ENCODE measurements around the gene CYP2A7.
A peak's percentile ranks its signal among the peaks of the same experiment; 100 is the strongest.

The CYP2A7 gene

GRCh38 chr19:40829205-40829604, 52.8 kb downstream of the CYP2A7 start (continued):
- TF ChIP-seq ZNF785 (tag by site-specific recombination; IDR thresholded peaks at IDR 0.05) (no peak), ZNF658 (tag by site-specific recombination; IDR thresholded peaks at IDR 0.05) (no peak), ZNF610 (tag by site-specific recombination; IDR thresholded peaks at IDR 0.05; ENCODE audit: borderline replicate concordance) (no peak; the same call in 1 of the 2 replicates), ZNF394 (tag by site-specific recombination; IDR thresholded peaks at IDR 0.05; ENCODE audit: borderline replicate concordance) (no peak), KLF9 (tag by site-specific recombination; IDR thresholded peaks at IDR 0.05; ENCODE audit: low read depth) (no peak), SCRT2 (tag by site-specific recombination; IDR thresholded peaks at IDR 0.05) (0 out of 2 replicates have a peak, but pooled peaks have one; percentile 10), GFI1B (tag by site-specific recombination; IDR thresholded peaks at IDR 0.05) (no peak), PRDM1 (tag by site-specific recombination; IDR thresholded peaks at IDR 0.05) (no peak), ZNF121 (tag by site-specific recombination; IDR thresholded peaks at IDR 0.05) (peak; percentile 57), ZNF169 (tag by site-specific recombination; IDR thresholded peaks at IDR 0.05) (no peak), FEZF1 (tag by site-specific recombination; IDR thresholded peaks at IDR 0.05) (no peak), ZNF366 (tag by site-specific recombination; conservative IDR thresholded peaks at IDR 0.05) (peak; percentile 75), ZNF707 (tag by site-specific recombination; IDR thresholded peaks at IDR 0.05) (no peak), SCRT1 (tag by site-specific recombination; IDR thresholded peaks at IDR 0.05; ENCODE audit: borderline replicate concordance) (peak; percentile 25; the same call in 1 of the 2 replicates), YY2 (tag by site-specific recombination; IDR thresholded peaks at IDR 0.05) (no peak), PRDM4 (tag by site-specific recombination; IDR thresholded peaks at IDR 0.05) (no peak), ZBTB7A (tag by site-specific recombination; IDR thresholded peaks at IDR 0.05; ENCODE audit: low read depth) (no peak), KLF8 (tag by site-specific recombination; IDR thresholded peaks at IDR 0.05) (no peak), ZNF280C (tag by site-specific recombination; IDR thresholded peaks at IDR 0.05) (no peak), ZNF16 (tag by site-specific recombination; IDR thresholded peaks at IDR 0.05; ENCODE audit: low read depth) (no peak), SETDB1 (IDR thresholded peaks at IDR 0.05; ENCODE audit: insufficient read length, low read length) (no peak), ZNF473 (tag by site-specific recombination; IDR thresholded peaks at IDR 0.05) (no peak), ZNF211 (tag by site-specific recombination; IDR thresholded peaks at IDR 0.05; ENCODE audit: low read depth) (0 out of 2 replicates have a peak, but pooled peaks have one; percentile 9), MYNN (tag by site-specific recombination; IDR thresholded peaks at IDR 0.05; ENCODE audit: borderline replicate concordance) (no peak), ZXDB (tag by site-specific recombination; IDR thresholded peaks at IDR 0.05) (0 out of 2 replicates have a peak, but pooled peaks have one; percentile 18), ZFP37 (tag by site-specific recombination; IDR thresholded peaks at IDR 0.05) (no peak), MEIS1 (CRISPR knock-in tag; IDR thresholded peaks at IDR 0.05; ENCODE audit: borderline replicate concordance) (no peak), ZNF133 (tag by site-specific recombination; IDR thresholded peaks at IDR 0.05) (no peak), ZBTB17 (tag by site-specific recombination; IDR thresholded peaks at IDR 0.05) (no peak), ZSCAN23 (tag by site-specific recombination; IDR thresholded peaks at IDR 0.05) (no peak), YY1 (tag by site-specific recombination; IDR thresholded peaks at IDR 0.05) (no peak)
- TF ChIP-seq, protein P1, sequence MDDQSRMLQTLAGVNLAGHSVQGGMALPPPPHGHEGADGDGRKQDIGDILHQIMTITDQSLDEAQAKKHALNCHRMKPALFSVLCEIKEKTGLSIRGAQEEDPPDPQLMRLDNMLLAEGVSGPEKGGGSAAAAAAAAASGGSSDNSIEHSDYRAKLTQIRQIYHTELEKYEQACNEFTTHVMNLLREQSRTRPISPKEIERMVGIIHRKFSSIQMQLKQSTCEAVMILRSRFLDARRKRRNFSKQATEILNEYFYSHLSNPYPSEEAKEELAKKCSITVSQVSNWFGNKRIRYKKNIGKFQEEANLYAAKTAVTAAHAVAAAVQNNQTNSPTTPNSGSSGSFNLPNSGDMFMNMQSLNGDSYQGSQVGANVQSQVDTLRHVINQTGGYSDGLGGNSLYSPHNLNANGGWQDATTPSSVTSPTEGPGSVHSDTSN (CRISPR knock-in tag; IDR thresholded peaks at IDR 0.05) = no peak
- TF ChIP-seq, protein P2, sequence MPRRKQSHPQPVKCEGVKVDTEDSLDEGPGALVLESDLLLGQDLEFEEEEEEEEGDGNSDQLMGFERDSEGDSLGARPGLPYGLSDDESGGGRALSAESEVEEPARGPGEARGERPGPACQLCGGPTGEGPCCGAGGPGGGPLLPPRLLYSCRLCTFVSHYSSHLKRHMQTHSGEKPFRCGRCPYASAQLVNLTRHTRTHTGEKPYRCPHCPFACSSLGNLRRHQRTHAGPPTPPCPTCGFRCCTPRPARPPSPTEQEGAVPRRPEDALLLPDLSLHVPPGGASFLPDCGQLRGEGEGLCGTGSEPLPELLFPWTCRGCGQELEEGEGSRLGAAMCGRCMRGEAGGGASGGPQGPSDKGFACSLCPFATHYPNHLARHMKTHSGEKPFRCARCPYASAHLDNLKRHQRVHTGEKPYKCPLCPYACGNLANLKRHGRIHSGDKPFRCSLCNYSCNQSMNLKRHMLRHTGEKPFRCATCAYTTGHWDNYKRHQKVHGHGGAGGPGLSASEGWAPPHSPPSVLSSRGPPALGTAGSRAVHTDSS (tag by site-specific recombination; IDR thresholded peaks at IDR 0.05) = no peak
